Motor neuron (in vitro differentiated cells): ENCODE results near the gene DYRK3. TPM values are rescaled to one million over a fixed set of nuclear protein-coding genes. Genes with fewer than 3 reads are reported as not detected.

Experiments used
- ATAC-seq, 8 experiments: fragments of 200-7000 bp; cut with Tn5 transposase; replicated peaks in 6 of 8; 2 replicates each; pipeline ENCODE4 v1.8.0; 2021; ENCODE audit warnings: mild to moderate bottlenecking in 8 of 8, moderate library complexity in 8 of 8
- H3K27ac ChIP-seq, 2 donors: fragments of 250-450 bp; sonication (Bioruptor Pico); 2 replicates each; pipeline ENCODE4 v1.9.0; 2021; ENCODE audit warnings: antibody characterized with exemption in 2 of 2, mild to moderate bottlenecking in 2 of 2, moderate library complexity in 1 of 2
- H3K4me1 ChIP-seq, 2 donors: fragments of 250-450 bp; sonication (Bioruptor Pico); replicated peaks in 1 of 2; 2 replicates each; pipeline ENCODE4 v1.6.1; 2021; ENCODE audit warnings: antibody characterized with exemption in 2 of 2, mild to moderate bottlenecking in 2 of 2, moderate library complexity in 1 of 2
- H3K4me3 ChIP-seq, 5 donors: fragments of 250-450 bp; sonication (Bioruptor Pico); 2 replicates each; pipeline ENCODE4 v1.9.0; 2021; ENCODE audit warnings: antibody characterized with exemption in 5 of 5, mild to moderate bottlenecking in 5 of 5, moderate library complexity in 4 of 5
- WGBS, 10 experiments: fragments of 450-650 bp; shearing (Covaris generic); methylation state at CpG; one replicate each; pipeline ENCODE4 v1.0.0; 2022; 5-methylcytosine and 5-hydroxymethylcytosine counted together
- in situ Hi-C, 9 experiments: fragments of 400-800 bp; cut with MboI; loops; one replicate each; pipeline ENCODE4 v1.15.0; 2021; ENCODE audit warnings: low sequenced_read_pairs in 9 of 9, low pct_unique_long_range_greater_than_20kb in 2 of 9; ENCODE audit not compliant: unreplicated experiment in 9 of 9
- total RNA-seq, 8 experiments: library from RNA; unstranded; fragments of 300-600 nt; gene quantifications; 2 replicates each; pipeline versions ENCODE4 v1.2.3 to v1.2.4, GENCODE V29; 2022

DYRK3 gene
- total RNA-seq: 10 to 100 TPM in 6 of 8 experiments, 1 to 10 TPM in 2; 6.6 to 27.4 (median 19.4) TPM

- peak within 1 kb of the TSS; percentile 78 to 97 (median 92) for H3K4me3 ChIP-seq
- in situ Hi-C loops: loop anchor here in 2 of 9 experiments (25.0 kb wide), 1 partner anchor 277 kb away; the partner anchor contains the start of gene FCMR (in 2 of the 2)
- H3K4me1 ChIP-seq: peaks cover 19 to 23% of the 10 kb centered on the region in 2 donors
- ATAC-seq: peak; percentile 79 to 94 (median 92)
- H3K27ac ChIP-seq: peak within 1 kb of the TSS; percentile 47 to 80
- 0 to 5% (median 3%) methylated on average over 3 to 16 of the region's 84 CpGs; no CpG with 5 or more reads in 4 of the 10 experiments for WGBS, 10 experiments
Measured at GRCh38 chr1:206635080-206635977, at the start of gene DYRK3. Gene DYRK3, plus strand, starts transcription at chr1:206635536. Its CDS starts 168 bp downstream, at chr1:206635704.

GRCh38 chr1:206586501-206587445, 48.6 kb upstream of the DYRK3 start:
- no peak overlapping the region for H3K4me3 ChIP-seq
- H3K4me1 ChIP-seq: peaks cover 0 to 2% of the 10 kb centered on the region in 2 donors
- H3K27ac ChIP-seq: no peak overlapping the region
- in situ Hi-C loops: loop anchor here in 7 of 9 experiments (5.0 to 25.0 kb wide), 3 partner anchors 99 to 102 kb away; no protein-coding TSS in a partner anchor
- WGBS, 10 experiments: 53 to 90% (median 81%) methylated on average over 1 to 13 of the region's 13 CpGs
- no peak for ATAC-seq

DNA sequence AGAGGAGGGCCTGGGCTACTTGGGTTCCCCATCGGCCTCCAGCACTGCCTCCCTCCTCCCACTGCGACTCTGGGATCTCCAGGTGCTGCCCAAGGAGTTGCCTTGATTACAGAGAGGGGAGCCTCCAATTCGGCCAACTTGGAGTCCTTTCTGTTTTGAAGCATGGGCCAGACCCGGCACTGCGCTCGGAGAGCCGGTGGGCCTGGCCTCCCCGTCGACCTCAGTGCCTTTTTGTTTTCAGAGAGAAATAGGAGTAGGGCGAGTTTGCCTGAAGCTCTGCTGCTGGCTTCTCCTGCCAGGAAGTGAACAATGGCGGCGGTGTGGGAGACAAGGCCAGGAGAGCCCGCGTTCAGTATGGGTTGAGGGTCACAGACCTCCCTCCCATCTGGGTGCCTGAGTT, 47.4 kb upstream of the DYRK3 start:
- in situ Hi-C loops: loop anchor here in 7 of 9 experiments (5.0 to 25.0 kb wide), 3 partner anchors 101 to 103 kb away; no protein-coding TSS in a partner anchor
- Histone ChIP-seq H3K4me1 (peaks cover 0 to 2% of the 10 kb centered on the region in 2 donors), H3K27ac (no peak overlapping the region), H3K4me3 (no peak overlapping the region)
- ATAC-seq: no peak
- 79 to 100% (median 95%) methylated on average over 2 to 11 of the region's 14 CpGs; no CpG with 5 or more reads in 3 of the 10 experiments for WGBS, 10 experiments

DNA sequence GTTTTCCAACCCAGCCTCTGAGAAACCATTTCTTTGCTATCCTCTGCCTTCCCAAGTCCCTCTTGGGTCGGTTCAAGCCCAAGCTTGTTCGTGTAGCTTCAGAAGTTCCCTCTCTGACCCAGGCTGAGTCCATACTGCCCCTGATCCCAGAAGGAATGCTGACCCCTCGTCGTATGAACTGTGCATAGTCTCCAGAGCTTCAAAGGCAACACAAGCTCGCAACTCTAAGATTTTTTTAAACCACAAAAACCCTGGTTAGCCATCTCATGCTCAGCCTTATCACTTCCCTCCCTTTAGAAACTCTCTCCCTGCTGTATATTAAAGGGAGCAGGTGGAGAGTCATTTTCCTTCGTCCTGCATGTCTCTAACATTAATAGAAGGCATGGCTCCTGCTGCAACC, 46.8 kb upstream of the DYRK3 start:
- 79 to 100% (median 91%) methylated on average over 1 to 6 of the region's 6 CpGs; no CpG with 5 or more reads in 2 of the 10 experiments for WGBS, 10 experiments
- Histone ChIP-seq H3K4me3 (no peak overlapping the region), H3K27ac (no peak overlapping the region), H3K4me1 (peaks cover 0 to 1% of the 10 kb centered on the region in 2 donors)
- in situ Hi-C loops: loop anchor here in 7 of 9 experiments (5.0 to 25.0 kb wide), 3 partner anchors 101 to 104 kb away; no protein-coding TSS in a partner anchor
- no peak for ATAC-seq

GRCh38 chr1:206589206-206589605, 46.1 kb upstream of the DYRK3 start:
- 30 to 100% (median 86%) methylated on average over 2 to 7 of the region's 7 CpGs; no CpG with 5 or more reads in 2 of the 10 experiments for WGBS, 10 experiments
- in situ Hi-C loops: loop anchor here in 7 of 9 experiments (5.0 to 25.0 kb wide), 3 partner anchors 102 to 104 kb away; no protein-coding TSS in a partner anchor

DNA sequence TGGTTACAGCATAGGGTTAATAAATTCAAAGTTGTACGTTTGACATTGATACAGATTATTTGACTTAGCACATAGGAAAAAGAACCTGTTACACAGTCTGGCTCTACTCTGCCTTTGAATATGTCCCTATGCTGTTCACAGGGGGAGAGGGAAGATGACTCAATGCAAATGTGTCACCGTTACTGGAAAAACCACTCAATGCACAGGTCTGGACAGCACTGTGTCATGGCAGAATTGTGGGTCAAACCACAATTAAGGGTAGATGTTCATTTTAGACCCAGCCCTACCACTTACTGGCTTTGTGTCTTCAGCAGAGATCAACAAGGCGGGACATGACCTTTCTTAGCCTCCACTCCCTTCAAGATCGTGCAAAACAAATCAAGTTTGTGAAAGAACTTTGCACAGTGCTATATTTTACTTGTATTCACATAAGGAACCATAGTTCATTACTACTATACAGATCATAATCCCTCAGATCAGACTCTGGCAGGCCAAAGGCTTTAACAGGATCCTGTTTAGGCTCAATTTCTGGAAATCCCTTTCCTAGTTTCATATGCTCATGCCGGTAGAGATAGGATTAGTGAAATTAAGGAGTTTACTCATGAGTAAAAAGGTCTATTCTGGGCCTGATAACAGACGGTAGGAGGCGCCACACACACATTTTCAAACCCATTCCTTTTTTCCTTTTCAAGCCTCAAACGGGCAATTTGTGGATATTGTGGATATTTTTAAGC, 45.1 kb upstream of the DYRK3 start:
- 62 to 100% (median 74%) methylated on average over 3 to 8 of the region's 8 CpGs for WGBS, 10 experiments
- in situ Hi-C loops: loop anchor here in 3 of 9 experiments (25.0 kb wide), 1 partner anchor 103 kb away; no protein-coding TSS in a partner anchor
- peak in 5 of 8 experiments; percentile 69 to 92 (median 72) for ATAC-seq
- Histone ChIP-seq H3K4me1 (no peaks in the 10 kb centered on the region), H3K27ac (no peak overlapping the region), H3K4me3 (no peak overlapping the region)

More at GRCh38 chr1:206589206-206589605, 46.1 kb upstream of the DYRK3 start:
- Histone ChIP-seq H3K4me3 (no peak overlapping the region), H3K4me1 (no peaks in the 10 kb centered on the region), H3K27ac (no peak overlapping the region)
- peak in 3 of 8 experiments; percentile 10 to 13 (median 12) for ATAC-seq

- no peak for ATAC-seq
Measured at GRCh38 chr1:206591226-206591625, 44.1 kb upstream of the DYRK3 start.

DNA sequence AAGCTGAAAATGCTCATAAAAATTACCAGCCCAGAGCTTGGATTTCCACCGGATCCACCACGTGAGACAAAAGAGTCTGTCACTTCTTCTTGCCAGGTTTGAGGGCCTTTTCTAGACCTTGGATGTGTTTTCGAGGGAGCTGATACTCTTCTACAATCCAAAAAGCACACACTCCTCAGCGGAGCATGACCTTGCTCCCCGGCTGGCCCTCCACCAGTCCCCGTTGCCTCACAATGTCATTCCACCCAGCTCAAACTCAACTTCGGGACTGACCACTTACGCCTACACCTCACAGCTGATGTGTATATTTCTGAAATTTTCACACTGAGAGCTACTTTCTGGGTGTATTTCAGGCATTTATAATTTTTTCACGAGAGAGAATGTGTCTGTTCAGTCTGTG, 43.6 kb upstream of the DYRK3 start:
- 81 to 100% (median 95%) methylated on average over 1 to 9 of the region's 9 CpGs; no CpG with 5 or more reads in 2 of the 10 experiments for WGBS, 10 experiments
- in situ Hi-C loops: loop anchor here in 3 of 9 experiments (25.0 kb wide), 1 partner anchor 104 kb away; no protein-coding TSS in a partner anchor
- no peak for ATAC-seq
- Histone ChIP-seq H3K27ac (no peak overlapping the region), H3K4me3 (no peak overlapping the region), H3K4me1 (no peaks in the 10 kb centered on the region)

More at GRCh38 chr1:206591226-206591625, 44.1 kb upstream of the DYRK3 start:
- no peaks in the 10 kb centered on the region for H3K4me1 ChIP-seq
- WGBS, 10 experiments: 47 to 82% (median 72%) methylated on average over 1 to 5 of the region's 5 CpGs; no CpG with 5 or more reads in 1 of the 10 experiments
- in situ Hi-C loops: loop anchor here in 3 of 9 experiments (25.0 kb wide), 1 partner anchor 104 kb away; no protein-coding TSS in a partner anchor
- H3K4me3 ChIP-seq: no peak overlapping the region
- H3K27ac ChIP-seq: no peak overlapping the region

GRCh38 chr1:206593351-206593925, 41.9 kb upstream of the DYRK3 start:
- H3K4me1 ChIP-seq: no peaks in the 10 kb centered on the region
- H3K27ac ChIP-seq: no peak overlapping the region
- ATAC-seq: no peak
- H3K4me3 ChIP-seq: no peak overlapping the region
- 60 to 100% (median 89%) methylated on average over 1 to 4 of the region's 7 CpGs; no CpG with 5 or more reads in 4 of the 10 experiments for WGBS, 10 experiments
- in situ Hi-C loops: loop anchor here in 3 of 9 experiments (25.0 kb wide), 1 partner anchor 106 kb away; no protein-coding TSS in a partner anchor

- WGBS, 10 experiments: 80 to 100% (median 100%) methylated on average over 1 to 7 of the region's 7 CpGs; no CpG with 5 or more reads in 1 of the 10 experiments
- Histone ChIP-seq H3K4me1 (no peaks in the 10 kb centered on the region), H3K27ac (no peak overlapping the region), H3K4me3 (no peak overlapping the region)
- in situ Hi-C loops: loop anchor here in 3 of 9 experiments (25.0 kb wide), 1 partner anchor 108 kb away; no protein-coding TSS in a partner anchor
- ATAC-seq: no peak
Measured at GRCh38 chr1:206595581-206596318, 39.6 kb upstream of the DYRK3 start.

DNA sequence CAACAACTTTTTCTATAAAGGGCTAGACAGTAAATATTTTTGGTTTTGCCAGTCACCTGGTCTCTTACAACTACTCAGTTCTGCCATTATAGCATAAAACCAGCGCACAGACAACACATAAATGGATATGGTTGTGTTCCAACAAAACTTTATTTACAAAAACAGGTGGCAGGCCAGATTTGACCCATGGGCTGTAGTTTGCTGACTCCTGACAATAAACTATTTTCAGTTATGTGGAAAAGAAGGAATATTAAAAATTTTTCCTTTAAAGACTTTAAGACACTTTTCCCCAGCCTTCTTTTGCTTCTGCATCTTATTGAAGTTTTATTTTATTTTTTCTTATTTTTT, 39.0 kb upstream of the DYRK3 start:
- in situ Hi-C loops: loop anchor here in 3 of 9 experiments (25.0 kb wide), 1 partner anchor 109 kb away; no protein-coding TSS in a partner anchor
- Histone ChIP-seq H3K4me3 (no peak overlapping the region), H3K27ac (no peak overlapping the region), H3K4me1 (no peaks in the 10 kb centered on the region)
- WGBS, 10 experiments: 71 to 100% (median 100%) methylated on average over 1 of the region's 1 CpG; no CpG with 5 or more reads in 1 of the 10 experiments
- ATAC-seq: no peak
